SH-SY5Y (cell line): Measurements from ENCODE around the gene KRABD2.

Experiments
- GATA2 ChIP-seq: IDR thresholded peaks from 2 replicates; pipeline ENCODE4 v1.6.1; 2011; ENCODE audit warnings: mild to moderate bottlenecking, low read depth, low read length
- GATA3 ChIP-seq: IDR thresholded peaks from 2 replicates; pipeline ENCODE4 v1.6.1; 2011; ENCODE audit warnings: low read depth, mild to moderate bottlenecking, low read length, moderate library complexity

DNA sequence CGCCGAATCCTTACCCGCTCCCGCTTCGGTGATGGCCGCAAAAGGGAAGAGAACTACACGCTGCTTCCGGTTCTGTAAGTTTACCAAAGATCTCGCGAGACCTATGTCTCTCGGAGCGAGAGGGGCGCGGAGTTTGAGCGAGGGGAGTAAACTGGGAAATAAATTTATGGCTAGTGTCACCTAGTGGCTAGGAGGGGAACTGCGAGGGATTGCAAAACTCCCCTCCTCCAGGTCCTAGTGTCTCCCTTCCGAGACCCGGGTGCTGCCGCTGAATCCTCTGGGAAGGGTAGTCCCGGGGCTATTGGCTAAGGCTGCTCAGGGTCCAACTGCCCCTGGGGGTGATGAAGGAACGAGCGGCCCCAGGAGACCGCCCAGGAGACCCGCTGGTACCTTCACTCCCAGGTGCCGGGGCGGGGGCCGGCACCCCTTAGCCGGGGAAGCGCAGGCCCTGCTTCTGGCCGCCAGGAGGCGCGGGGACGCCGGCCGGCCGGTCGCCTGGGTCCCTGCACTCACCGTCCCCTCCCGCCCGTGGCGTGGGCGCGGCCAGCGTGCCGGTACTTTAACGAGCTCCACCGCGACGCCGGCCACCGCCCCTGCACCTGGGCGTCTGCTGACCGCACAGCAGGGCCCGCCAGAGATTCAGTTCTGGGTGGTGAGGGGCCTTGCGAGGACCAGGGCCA is 6.8 kb upstream of the KRABD2 start, which contains the start of gene RPL26:
- TF ChIP-seq GATA2 (no peak), GATA3 (no peak)
